ENCODE results near the gene S100PBP. TPM values are rescaled to one million over a fixed set of nuclear protein-coding genes. Genes with fewer than 3 reads are reported as not detected.
"Not testable (repeated sequence)": the region's sequence is repeated elsewhere in the genome, so short reads cannot be mapped to it uniquely, and the experiment has no call there.

The S100PBP gene
- total and polyA plus RNA-seq, 2 of the 13 experiments (the other 11 are each of a cell fraction or from before 2014, with no cell fraction given): 20.4 to 26.1 TPM

DNA sequence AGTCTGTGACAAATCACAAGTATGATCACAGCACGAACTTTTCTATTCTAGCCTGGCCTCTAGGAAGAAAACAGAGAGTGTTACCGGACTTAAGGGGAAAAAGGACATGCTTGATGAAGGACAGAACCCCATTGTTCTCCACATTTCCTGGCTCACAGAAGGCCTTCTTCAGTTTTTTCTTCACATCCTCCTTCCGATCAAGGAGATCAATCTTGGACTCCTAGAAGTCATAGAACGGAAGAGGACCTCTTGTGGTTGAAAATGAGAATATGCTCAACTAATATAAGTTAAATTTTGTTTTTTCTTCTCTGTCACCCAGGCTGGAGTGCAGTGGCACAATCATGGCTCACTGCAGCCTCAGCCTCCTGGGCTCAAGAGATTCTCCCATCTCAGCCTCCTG lies 30.6 kb upstream of the S100PBP start:
- DNase-seq (ENCODE audit: low spot score) (peak; percentile 16), ATAC-seq (no peak), FAIRE-seq (no peak)
- H3K4me3 ChIP-seq (replicated peaks in 1 of 3; ENCODE audit: insufficient read depth in 1 of 3, low read depth in 2 of 3, low read length in 3 of 3): no peak overlapping the region
- CTCF ChIA-PET (ENCODE audit: low intra/inter-chr PET ratio, low total read pairs): interaction anchor here (1.2 kb wide), 1 partner anchor 75 kb away, joined by 3 read pairs; no protein-coding TSS in a partner anchor
- no peak overlapping the region for H3K4me2 ChIP-seq (ENCODE audit: low read depth, low read length)
- TF ChIP-seq STAG1 (CRISPR knock-in tag; IDR thresholded peaks at IDR 0.05) (peak; percentile 18), RARG (CRISPR knock-in tag; IDR thresholded peaks at IDR 0.05; ENCODE audit: low read depth) (no peak)
- TF ChIP-seq, protein P1, sequence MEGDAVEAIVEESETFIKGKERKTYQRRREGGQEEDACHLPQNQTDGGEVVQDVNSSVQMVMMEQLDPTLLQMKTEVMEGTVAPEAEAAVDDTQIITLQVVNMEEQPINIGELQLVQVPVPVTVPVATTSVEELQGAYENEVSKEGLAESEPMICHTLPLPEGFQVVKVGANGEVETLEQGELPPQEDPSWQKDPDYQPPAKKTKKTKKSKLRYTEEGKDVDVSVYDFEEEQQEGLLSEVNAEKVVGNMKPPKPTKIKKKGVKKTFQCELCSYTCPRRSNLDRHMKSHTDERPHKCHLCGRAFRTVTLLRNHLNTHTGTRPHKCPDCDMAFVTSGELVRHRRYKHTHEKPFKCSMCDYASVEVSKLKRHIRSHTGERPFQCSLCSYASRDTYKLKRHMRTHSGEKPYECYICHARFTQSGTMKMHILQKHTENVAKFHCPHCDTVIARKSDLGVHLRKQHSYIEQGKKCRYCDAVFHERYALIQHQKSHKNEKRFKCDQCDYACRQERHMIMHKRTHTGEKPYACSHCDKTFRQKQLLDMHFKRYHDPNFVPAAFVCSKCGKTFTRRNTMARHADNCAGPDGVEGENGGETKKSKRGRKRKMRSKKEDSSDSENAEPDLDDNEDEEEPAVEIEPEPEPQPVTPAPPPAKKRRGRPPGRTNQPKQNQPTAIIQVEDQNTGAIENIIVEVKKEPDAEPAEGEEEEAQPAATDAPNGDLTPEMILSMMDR (CRISPR knock-in tag; IDR thresholded peaks at IDR 0.05): peak; percentile 18; the same call in 1 of the 2 replicates
- H3K27me3 ChIP-seq (ENCODE audit: control insufficient read depth in 1 of 2, insufficient read depth in 2 of 2, low read length in 2 of 2): no peaks in the 10 kb centered on the region
- H3K4me1 ChIP-seq (ENCODE audit: insufficient read depth, low read length): no peaks in the 10 kb centered on the region
- in situ Hi-C loops (cut with HindIII; ENCODE audit: extremely low pct_ligation_motif_present, low pct_unique_long_range_greater_than_20kb) (no loop called here), intact Hi-C loops (cut with micrococcal nuclease; ENCODE audit: unreplicated experiment) (no loop called here)
- no peak overlapping the region for H3K27ac ChIP-seq (ENCODE audit: extremely low read length, insufficient read depth, low read length)
- H3K9ac ChIP-seq (ENCODE audit: insufficient read depth, low read depth, low read length): no peak overlapping the region
- POLR2A ChIA-PET: no interaction called here
- no peaks in the 10 kb centered on the region for H3K79me2 ChIP-seq (ENCODE audit: insufficient read depth, low read length)
- WGBS (ENCODE audit: low lambda C conversion rate): 95% methylated on average over 4 of the region's 4 CpGs
- H3K36me3 ChIP-seq (replicated peaks in 1 of 2; ENCODE audit: control insufficient read depth in 1 of 2, insufficient read depth in 2 of 2, low read length in 2 of 2): peaks cover 25 to 81% of the 10 kb centered on the region in 2 experiments
- H3K9me3 ChIP-seq (ENCODE audit: low read length): no peaks in the 10 kb centered on the region
- no TSS peak for BruUV-seq (replicated peaks)
- H2AFZ ChIP-seq (ENCODE audit: low read length): no peak overlapping the region
- H4K20me1 ChIP-seq (ENCODE audit: insufficient read depth, low read length): no peaks in the 10 kb centered on the region

DNA sequence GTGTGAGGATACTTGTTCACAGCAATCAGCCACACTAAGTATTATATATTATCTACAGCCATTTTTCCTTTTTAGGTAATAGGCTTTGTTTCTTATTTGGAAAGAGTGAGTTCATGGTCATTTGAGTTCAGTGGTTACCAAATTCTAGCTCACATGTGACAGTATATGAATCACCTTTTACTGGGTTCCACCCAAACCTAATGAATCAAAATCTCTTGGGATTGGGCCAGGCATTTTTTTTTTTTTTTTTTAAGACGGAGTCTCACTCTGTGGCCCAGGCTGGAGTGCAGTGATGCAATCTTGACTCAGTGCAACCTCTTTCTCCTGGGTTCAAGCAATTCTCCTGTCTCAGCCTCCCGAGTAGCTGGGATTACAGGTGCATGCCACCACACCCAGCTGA lies 28.1 kb upstream of the S100PBP start:
- H4K20me1 ChIP-seq (ENCODE audit: insufficient read depth, low read length); intact Hi-C loops (cut with micrococcal nuclease; ENCODE audit: unreplicated experiment); H3K79me2 ChIP-seq (ENCODE audit: insufficient read depth, low read length); CTCF ChIA-PET (ENCODE audit: low intra/inter-chr PET ratio, low total read pairs); ATAC-seq; H3K27ac ChIP-seq (ENCODE audit: extremely low read length, insufficient read depth, low read length); H3K9me3 ChIP-seq (ENCODE audit: low read length); DNase-seq (ENCODE audit: low spot score); H2AFZ ChIP-seq (ENCODE audit: low read length); H3K4me3 ChIP-seq (replicated peaks in 1 of 3; ENCODE audit: insufficient read depth in 1 of 3, low read depth in 2 of 3, low read length in 3 of 3); H3K9ac ChIP-seq (ENCODE audit: insufficient read depth, low read depth, low read length); BruUV-seq (replicated peaks); H3K4me1 ChIP-seq (ENCODE audit: insufficient read depth, low read length); H3K4me2 ChIP-seq (ENCODE audit: low read depth, low read length); in situ Hi-C loops (cut with HindIII; ENCODE audit: extremely low pct_ligation_motif_present, low pct_unique_long_range_greater_than_20kb); H3K27me3 ChIP-seq (ENCODE audit: control insufficient read depth in 1 of 2, insufficient read depth in 2 of 2, low read length in 2 of 2); FAIRE-seq: not testable (repeated sequence)
- 100% methylated on average over 2 of the region's 2 CpGs for WGBS (ENCODE audit: low lambda C conversion rate)
- peaks cover 16 to 73% of the 10 kb centered on the region in 2 experiments for H3K36me3 ChIP-seq (replicated peaks in 1 of 2; ENCODE audit: control insufficient read depth in 1 of 2, insufficient read depth in 2 of 2, low read length in 2 of 2)
- POLR2A ChIA-PET: interaction anchor here (0.7 kb wide), 1 partner anchor 21 kb away, joined by 3 read pairs; no protein-coding TSS in a partner anchor
